ENCODE data around the gene PDE1A. TPM values are rescaled to one million over a fixed set of nuclear protein-coding genes. Genes with fewer than 3 reads are reported as not detected.
A peak's percentile ranks its signal among the peaks of the same experiment; 100 is the strongest.

The PDE1A gene
- total RNA-seq, 4 donors from 2014 or later = 2.3 to 9.2 (median 3.2) TPM

DNA sequence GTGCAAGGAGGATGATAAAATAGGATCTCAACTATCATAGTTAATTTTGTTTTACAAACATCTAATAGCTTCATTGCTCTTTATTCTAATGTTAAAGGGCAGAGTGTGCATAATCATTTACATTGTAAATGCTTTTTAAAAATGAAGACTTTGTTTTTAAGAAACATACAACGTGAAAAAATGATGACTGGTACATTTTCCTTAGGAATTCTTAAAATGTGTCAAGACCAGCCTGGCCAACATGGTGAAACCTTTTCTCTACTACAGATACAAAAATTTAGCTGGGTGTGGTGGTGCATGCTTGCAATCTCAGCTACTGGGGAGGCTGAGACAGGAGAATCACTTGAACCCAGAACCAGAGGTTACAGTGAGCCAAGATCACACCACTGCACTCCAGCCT lies 179.0 kb downstream of the PDE1A start:
- Histone ChIP-seq H3K9me3 (no peaks in the 10 kb centered on the region), H3K4me1 (peaks cover 0 to 3% (median 0%) of the 10 kb centered on the region in 3 donors), H3K27ac (no peak overlapping the region), H3K4me3 (no peak overlapping the region), H3K27me3 (no peaks in the 10 kb centered on the region), H3K36me3 (no peaks in the 10 kb centered on the region)
- intact Hi-C loops (cut with DNase I) = no loop called here
- whole genome bisulfite sequencing, 2 donors = 73 to 79% methylated on average over 1 of the region's 1 CpG
- DNase-seq = no peak
- no peak for TF ChIP-seq POLR2A (IDR thresholded peaks at IDR 0.05)
- TF ChIP-seq, protein P1, sequence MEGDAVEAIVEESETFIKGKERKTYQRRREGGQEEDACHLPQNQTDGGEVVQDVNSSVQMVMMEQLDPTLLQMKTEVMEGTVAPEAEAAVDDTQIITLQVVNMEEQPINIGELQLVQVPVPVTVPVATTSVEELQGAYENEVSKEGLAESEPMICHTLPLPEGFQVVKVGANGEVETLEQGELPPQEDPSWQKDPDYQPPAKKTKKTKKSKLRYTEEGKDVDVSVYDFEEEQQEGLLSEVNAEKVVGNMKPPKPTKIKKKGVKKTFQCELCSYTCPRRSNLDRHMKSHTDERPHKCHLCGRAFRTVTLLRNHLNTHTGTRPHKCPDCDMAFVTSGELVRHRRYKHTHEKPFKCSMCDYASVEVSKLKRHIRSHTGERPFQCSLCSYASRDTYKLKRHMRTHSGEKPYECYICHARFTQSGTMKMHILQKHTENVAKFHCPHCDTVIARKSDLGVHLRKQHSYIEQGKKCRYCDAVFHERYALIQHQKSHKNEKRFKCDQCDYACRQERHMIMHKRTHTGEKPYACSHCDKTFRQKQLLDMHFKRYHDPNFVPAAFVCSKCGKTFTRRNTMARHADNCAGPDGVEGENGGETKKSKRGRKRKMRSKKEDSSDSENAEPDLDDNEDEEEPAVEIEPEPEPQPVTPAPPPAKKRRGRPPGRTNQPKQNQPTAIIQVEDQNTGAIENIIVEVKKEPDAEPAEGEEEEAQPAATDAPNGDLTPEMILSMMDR (IDR thresholded peaks at IDR 0.05) = no peak

DNA sequence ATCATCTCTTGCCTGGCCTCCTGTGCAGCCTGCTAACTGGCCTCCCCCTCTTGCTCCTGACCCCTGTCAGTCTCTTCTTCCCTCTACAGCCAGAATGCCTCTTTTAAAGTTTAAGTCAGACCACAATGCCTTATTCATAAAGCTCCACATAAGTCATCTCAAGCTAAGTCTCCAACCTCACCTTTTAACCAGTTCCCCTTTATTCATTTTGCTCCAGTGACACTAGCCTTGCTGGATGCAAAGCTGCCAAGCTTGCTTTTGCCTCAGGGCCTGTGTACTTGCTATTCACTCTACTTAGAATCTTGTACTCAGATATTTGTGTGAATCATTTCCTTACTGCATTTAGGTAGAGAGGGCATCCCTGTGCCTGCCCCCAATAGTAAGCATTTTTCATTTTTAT lies 180.9 kb downstream of the PDE1A start:
- DNase-seq = no peak
- H3K4me1 ChIP-seq = peaks cover 0 to 3% (median 0%) of the 10 kb centered on the region in 3 donors
- H3K27ac ChIP-seq = no peak overlapping the region
- intact Hi-C loops (cut with DNase I) = no loop called here
- TF ChIP-seq, protein P1 (IDR thresholded peaks at IDR 0.05) = no peak
- TF ChIP-seq POLR2A (IDR thresholded peaks at IDR 0.05) = no peak
- no peak overlapping the region for H3K4me3 ChIP-seq
- no peaks in the 10 kb centered on the region for H3K36me3 ChIP-seq
- H3K9me3 ChIP-seq = no peaks in the 10 kb centered on the region
- no peaks in the 10 kb centered on the region for H3K27me3 ChIP-seq

DNA sequence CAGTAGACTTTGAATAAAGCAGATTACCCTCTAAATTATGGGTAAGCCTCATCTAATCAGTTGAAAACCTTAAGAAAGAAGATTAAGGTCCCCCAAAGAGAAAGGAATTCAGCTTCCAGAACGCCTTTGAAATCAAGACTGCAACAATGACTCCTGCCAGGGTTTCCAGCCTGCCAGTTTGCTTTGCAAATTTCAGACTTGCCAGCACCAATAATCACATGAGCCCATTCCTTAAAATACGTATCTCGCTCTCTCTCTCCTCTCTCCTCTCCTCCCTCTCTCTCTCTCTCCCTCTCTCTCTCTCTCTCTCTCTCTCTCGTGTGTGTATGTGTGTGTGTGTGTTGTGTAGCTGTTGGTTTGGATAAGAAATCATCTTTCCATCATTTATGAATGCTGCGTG lies 184.2 kb downstream of the PDE1A start:
- WGBS, 2 donors = 45 to 79% methylated on average over 5 of the region's 5 CpGs
- intact Hi-C loops (cut with DNase I) = no loop called here
- DNase-seq = no peak
- H3K4me3 ChIP-seq = no peak overlapping the region
- no peaks in the 10 kb centered on the region for H3K4me1 ChIP-seq
- no peaks in the 10 kb centered on the region for H3K27me3 ChIP-seq
- H3K36me3 ChIP-seq = no peaks in the 10 kb centered on the region
- no peaks in the 10 kb centered on the region for H3K9me3 ChIP-seq
- H3K27ac ChIP-seq = no peak overlapping the region
- TF ChIP-seq, protein P1 (IDR thresholded peaks at IDR 0.05) = no peak
- TF ChIP-seq POLR2A (IDR thresholded peaks at IDR 0.05) = no peak

DNA sequence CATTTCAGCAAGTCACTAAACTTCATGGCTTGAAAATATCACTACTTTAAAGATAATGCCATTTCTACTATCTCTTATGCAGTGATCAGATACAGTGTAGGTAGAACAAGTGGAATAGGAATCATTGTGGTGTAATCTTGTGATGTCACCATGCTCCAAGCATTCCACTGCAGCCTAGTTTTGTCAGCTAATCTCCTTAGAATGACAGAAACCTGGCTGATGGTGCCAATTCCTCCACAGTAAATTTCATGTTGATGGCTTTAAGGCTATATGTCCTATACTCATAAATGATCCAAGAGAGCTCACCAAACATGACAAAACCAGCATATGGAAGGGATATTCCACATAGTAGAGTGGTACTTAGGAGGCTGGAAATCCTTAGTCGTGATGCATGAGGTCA lies 184.9 kb downstream of the PDE1A start:
- DNase-seq = no peak

DNA sequence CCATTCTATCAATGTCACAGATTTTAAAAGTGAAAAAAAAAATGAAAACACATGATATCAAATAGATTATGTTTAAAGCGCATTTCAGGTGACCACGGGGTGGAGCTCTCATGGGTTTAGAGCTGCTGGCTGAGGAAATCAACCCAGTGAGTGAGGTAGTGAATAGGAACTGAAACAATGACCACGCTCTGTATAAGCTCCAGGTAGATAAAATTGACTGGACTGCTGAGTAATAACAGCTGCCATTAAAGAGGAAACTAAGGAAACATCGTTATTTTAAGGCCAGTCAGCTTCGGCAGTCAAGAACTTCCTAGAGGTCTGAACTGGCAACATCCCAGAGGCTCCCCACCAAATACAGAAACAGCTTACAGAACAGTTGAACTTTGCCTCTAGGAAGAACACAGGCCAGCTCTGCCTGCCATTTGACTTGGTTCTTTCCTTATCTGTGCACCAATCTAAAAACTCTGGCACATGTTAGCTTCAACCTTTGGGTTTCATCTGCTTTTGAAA lies 185.9 kb downstream of the PDE1A start:
- H3K9me3 ChIP-seq = no peaks in the 10 kb centered on the region
- no peaks in the 10 kb centered on the region for H3K27me3 ChIP-seq
- intact Hi-C loops (cut with DNase I) = no loop called here
- no peak overlapping the region for H3K27ac ChIP-seq
- no peak for DNase-seq
- TF ChIP-seq, protein P1 (IDR thresholded peaks at IDR 0.05) = peak in 2 of 6 experiments; percentile 32 to 35
- no peak for TF ChIP-seq POLR2A (IDR thresholded peaks at IDR 0.05)
- H3K4me1 ChIP-seq = no peaks in the 10 kb centered on the region
- H3K36me3 ChIP-seq = no peaks in the 10 kb centered on the region
- 43 to 48% methylated on average over 5 of the region's 5 CpGs for WGBS, 2 donors
- no peak overlapping the region for H3K4me3 ChIP-seq

More for the DNA sequence above, 184.9 kb downstream of the PDE1A start:
- Histone ChIP-seq H3K4me3 (no peak overlapping the region), H3K4me1 (no peaks in the 10 kb centered on the region), H3K36me3 (no peaks in the 10 kb centered on the region), H3K27ac (no peak overlapping the region), H3K9me3 (no peaks in the 10 kb centered on the region), H3K27me3 (no peaks in the 10 kb centered on the region)
- TF ChIP-seq, protein P1 (IDR thresholded peaks at IDR 0.05) = no peak
- TF ChIP-seq POLR2A (IDR thresholded peaks at IDR 0.05) = no peak
- 78 to 85% methylated on average over 1 of the region's 1 CpG for WGBS, 2 donors
- intact Hi-C loops (cut with DNase I) = no loop called here

Measured in esophagus squamous epithelium (tissue), 5 donors.